NCI-H82 treated with DMSO at 0.1 percent for 48 hours (cell line): ENCODE data around the gene GOLGA6L9.
"Not testable (repeated sequence)": the region's sequence is repeated elsewhere in the genome, so short reads cannot be mapped to it uniquely, and the experiment has no call there.

Experiments used
- DNase-seq: peaks from one replicate; lab custom pipeline; 2025; ENCODE audit not compliant: unreplicated experiment; lab: John Stamatoyannopoulos, UW

GOLGA6L9 gene

GRCh38 chr15:82468205-82468604 lies 38.6 kb downstream of the GOLGA6L9 start:
- DNase-seq: not testable (repeated sequence)

- not testable (repeated sequence) for DNase-seq
These were observed 39.8 kb downstream of the GOLGA6L9 start for GRCh38 chr15:82469381-82469780.

- DNase-seq: not testable (repeated sequence)
These were observed 42.8 kb downstream of the GOLGA6L9 start for GRCh38 chr15:82472269-82472982.

GRCh38 chr15:82474596-82475325 lies 45.1 kb downstream of the GOLGA6L9 start:
- DNase-seq: not testable (repeated sequence)

- DNase-seq: not testable (repeated sequence)
These were observed 45.8 kb downstream of the GOLGA6L9 start for GRCh38 chr15:82475345-82475967.

- not testable (repeated sequence) for DNase-seq
These were observed 47.2 kb downstream of the GOLGA6L9 start for GRCh38 chr15:82476697-82477342.

- DNase-seq: not testable (repeated sequence)
These were observed 47.9 kb downstream of the GOLGA6L9 start for GRCh38 chr15:82477343-82478057.
